Right kidney (tissue), 1 donor: ENCODE results near the gene NHP2.

Experiments
- DNase-seq: peaks from one replicate; pipeline ENCODE4 v3.0.0-alpha.2; 2016

The NHP2 gene

DNA sequence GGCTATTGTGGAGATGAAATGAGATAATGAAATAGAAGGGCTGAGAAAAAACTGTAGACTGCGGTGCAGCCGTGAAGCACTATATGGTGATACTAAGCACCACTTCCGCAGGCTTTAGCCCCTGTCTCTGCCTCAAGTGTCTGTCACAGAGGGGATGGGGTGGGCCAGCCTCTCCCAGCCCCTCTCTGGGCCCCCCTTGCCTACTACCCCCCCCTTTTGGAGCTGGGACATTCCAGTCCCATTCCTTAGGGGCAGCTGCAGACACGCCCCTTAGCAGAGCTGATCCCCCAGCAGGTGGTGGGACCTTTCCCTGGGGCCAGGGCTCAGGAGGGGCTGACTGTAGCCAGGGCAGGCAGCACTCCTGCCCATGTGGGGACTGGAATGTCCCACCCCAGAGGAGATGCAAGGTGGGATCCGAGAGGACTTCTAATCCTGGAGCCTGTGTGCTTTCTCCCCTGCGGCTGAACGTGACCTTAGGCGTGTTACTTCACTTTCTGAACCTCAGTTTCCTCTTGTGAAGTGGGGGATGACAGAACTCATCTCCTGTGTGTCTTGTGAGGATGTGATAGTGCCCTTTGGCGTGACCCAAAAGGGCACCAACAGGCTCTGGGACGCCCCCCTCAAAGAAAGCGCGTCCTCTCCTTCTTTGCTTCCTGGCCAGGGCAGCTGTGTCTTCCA is 38.4 kb downstream of the NHP2 start:
- DNase-seq, result no peak

DNA sequence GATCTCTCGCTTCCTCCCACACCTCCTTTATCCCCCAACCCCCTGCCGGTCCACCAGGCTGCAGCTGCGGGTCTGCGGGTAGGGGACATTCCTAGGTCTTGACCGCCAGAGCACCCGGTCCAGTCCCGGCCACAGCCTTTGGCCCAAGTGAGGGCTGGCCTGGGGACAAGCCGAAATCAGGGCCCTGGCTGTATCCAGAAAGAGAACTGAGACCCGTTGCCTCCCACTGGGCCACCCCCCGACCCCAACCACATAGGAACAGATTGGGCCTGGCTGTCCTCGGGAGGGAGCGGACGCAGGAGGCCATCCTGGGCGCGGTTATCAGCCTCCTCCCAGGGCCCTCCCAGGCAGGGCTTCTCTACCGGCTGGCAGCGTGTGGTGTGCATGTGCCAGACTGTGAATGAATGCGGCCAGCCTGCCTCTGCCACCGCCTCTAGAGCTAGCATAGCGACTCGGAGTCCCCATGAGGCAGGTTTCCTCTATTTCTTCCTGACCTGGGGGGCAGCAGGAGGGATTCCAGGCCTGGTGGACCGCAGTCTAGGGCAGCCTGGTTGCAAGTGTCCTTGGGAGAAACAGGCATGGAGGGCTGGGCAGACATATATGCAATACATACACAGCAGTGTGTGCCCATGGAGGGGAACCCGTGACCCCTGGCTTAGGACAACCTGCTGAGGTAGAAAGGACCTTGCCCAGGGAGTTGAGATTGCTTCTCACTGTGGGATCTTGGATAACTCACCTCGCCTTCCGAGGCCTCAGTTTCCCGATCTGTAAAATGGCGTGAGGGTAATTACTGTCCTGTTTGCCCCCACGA is 39.2 kb downstream of the NHP2 start:
- peak; percentile 55 for DNase-seq

DNA sequence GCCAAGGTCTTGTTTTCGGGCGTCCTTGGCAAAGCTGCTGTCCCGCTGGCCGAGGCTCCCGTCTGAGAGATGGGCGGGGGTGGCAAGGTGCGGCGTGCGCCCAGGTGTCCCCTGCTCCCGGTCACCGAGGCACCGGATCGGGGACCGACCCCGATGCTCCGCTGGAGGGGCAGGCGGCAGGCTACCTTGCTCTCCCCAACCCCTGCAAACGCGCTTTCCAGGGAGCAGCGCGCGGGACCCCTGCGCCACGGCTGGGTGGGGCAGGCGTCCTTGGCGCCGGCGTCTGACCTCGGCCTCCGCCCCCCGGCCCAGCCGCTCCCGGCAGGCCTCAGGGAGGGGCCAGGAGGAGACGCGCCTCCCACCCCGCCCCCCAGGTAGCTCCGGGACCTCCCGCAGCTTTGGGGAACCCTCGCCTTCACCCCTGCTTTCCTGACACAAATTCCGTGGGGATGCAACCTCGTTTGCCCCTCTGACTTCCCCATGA is 39.8 kb downstream of the NHP2 start:
- no peak for DNase-seq

DNA sequence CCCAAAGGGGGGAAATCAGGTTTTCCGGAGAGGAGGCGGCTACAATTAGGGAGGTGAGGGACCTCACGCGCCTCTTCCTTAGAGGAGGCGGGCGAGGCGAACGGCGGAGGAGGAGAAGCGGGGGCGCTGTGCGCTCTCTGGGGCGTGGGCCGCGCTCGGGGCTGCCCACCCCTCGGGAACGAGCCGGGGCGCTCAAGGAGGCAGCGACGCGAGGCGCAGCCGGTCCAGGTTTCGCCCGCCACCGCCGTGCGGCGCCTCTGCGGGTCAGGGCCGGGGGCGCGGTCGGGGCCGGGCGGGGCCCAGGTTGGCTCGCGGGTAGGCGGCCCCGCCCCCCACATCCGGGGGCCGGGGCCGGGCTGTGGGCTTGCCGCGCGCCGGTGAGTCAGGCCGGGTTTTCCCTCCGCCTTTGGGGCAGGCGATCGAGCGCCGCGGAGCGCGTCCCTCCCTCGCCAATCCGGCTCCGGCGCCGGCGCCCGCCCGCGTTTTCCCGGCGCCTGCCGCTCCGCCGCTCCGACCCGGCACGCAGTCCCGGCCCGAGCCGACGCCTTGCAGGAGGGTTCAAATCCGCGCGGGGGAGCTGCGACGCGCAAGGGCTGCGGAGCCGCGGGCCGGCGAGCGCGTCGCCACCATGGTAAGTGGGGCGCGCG is 40.4 kb downstream of the NHP2 start, which contains the start of gene N4BP3:
N4BP3 (plus strand) TSS at position 392 of the 647 bp plus-strand sequence. CDS start 6,052 bp downstream, outside the sequence.
- DNase-seq, result peak; percentile 64

DNA sequence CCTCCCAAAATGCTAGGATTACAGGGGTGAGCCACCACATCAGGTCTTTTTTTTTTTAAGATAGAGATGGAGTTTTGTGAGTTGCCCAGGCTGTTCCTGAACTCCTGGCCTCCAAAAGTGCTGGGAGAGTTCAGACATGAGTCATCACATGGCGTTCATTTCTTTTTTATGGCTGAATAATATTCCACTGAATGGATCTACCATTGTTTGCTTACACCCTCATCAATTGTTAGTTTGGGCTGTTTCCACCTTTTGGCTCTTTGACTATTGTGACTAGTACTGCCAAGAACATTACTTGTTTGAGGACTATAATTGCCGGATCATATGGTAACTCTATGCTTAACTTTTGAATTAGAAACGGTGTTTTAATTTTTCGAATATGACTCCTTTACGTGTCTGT is 41.1 kb downstream of the NHP2 start:
- DNase-seq, result no peak

DNA sequence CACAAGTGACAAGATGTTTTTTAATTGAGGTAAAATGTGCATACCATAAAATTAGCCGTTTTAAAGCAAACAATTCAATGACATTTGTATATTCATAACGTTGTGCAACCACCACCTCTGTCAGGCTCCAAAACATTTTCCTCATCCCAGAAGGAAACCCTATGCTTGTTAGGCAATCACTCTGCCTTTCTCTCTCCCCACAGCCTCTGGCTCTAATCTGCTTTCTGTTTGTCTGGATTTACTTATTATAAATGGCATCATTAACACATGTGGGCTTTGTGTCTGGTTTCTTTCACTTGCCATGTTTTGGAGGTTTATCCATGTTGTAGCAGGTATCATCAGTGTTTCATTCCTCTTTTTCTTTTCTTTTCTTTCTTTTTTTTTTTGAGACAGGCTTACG is 41.8 kb downstream of the NHP2 start:
- no peak for DNase-seq

DNA sequence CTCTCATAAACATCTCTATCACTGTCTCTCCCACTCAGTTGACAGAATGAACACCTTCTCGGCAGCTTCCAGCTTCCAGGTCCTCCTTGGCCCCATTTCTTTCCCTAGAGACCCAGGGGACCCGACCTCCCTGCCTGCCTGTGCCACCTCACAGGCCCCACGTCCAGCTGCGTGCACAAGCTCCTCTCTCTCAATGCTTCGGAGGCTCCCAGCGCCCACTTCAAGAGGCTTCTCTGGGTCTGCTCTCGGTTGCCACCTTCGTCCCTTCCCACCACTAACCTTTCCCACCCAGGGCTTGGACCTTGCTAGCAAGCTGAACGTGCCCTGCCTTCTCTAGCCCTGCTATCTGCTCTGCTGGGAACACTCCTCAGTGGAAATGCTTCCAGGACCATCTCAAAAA is 43.2 kb downstream of the NHP2 start:
- no peak for DNase-seq

DNA sequence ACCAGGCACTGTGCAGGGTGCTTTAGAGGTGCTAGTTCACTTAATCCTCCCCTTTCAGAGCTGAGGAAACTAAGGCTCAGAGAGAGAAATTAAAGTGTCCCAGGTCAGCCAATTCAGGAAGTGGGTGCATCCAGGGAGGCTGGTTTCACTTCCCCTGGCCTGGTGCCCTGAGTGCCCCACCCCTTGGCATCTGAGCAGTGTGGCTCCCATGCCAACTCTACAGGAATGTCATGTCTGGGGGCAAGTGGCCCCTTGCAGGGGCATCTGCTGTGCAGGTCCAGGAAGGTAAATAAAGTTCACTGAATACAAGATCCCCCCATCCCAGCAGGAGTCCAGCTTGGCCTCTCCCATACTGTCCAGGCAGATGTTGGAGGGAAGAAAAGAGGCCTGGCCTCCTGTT is 44.7 kb downstream of the NHP2 start:
- DNase-seq, result no peak

DNA sequence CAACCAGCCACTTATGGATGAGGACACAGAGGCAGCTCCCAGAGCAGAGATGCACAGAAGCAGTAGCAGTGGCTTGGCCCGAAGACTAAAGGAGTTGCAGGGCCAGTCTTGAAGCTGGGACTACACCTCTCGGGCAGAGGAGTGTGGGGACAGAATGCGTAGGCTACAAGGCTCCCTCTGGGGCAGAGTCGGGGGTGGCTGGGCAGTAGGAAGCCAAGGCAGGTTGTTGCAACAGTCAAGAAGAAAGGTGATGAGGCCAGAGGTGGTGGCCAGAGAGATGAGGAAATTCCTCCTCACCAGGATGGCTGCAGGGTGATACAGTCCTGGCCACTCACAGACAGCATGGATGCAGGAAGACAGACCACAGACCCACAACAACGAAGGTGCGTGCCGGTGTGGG is 45.2 kb downstream of the NHP2 start:
- no peak for DNase-seq

DNA sequence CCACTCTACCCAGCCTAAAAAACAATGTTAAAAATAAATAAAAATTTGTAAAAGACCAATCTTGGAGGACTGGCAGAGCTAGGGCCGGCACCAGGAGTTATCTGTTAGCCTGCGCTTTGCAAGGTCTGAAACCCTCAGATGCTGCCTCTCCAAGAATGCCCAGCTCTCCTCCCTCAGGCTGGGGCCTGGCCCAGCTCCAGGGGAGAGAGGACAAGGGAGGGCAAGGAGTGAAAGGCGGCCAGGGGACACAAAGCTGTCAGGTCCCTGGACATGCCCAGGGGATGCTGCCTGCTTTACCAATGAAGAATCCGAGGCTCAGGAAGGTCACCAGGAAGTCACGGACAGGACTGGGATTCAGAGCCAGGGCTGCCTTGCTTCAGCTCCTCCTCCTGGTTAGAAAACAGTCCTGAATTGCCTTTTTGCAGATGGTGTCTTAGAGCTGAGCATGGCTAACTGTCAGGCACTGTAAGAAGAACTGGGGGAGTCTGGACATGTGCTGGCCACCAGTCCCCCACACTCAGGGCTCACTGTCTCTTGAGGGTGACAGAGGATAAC is 45.9 kb downstream of the NHP2 start:
- no peak for DNase-seq

DNA sequence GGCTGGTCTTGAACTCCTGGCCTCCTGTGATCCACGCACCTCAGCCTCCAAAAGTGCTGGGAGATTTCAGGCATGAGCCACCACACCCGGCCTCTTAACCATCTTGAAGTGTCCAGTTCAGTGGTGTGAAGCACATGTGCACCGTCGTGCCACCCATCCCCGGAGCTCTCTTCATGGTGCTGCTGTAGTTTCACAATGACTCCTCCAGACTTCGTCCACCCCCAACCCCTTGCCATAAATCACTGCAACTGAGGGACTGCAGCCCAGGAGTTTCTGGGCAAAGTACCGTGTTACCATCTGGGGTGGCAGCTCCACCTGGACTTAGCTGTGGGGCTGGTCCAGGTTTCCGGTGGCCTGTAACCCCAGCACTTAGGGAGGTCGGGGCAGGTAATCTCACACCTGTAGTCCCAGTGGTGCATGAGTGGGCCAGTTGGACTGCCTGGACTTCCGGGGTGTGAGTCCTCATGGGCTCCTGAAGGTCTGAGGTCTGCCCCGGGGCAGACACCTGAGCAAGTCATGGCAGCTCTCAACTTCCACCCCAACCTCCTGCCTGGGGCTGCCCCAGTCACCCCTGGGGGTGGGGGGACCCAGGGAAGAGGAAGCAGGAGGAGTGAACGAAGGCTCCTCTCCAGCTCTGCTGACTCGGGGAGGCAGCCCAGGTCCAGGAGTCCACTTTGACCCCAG is 47.0 kb downstream of the NHP2 start:
- no peak for DNase-seq

DNA sequence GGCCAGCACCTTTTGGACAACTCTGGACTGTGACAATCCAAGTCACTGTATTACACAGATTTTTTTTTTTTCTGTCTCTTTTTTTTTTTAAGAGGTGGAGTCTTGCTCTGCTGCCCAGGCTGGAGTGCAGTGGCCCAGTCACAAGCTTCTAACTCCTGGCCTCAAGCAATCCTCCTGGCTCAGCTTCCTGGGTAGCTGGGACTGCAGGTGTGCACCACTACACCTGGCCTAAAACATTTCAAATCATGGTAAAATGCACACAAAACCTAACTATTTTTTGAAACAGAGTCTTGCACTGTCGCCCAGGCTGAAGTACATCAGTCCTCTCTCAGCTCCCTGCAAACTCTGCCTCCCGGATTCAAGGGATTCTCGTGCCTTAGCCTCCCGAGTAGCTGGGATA is 47.6 kb downstream of the NHP2 start:
- no peak for DNase-seq

DNA sequence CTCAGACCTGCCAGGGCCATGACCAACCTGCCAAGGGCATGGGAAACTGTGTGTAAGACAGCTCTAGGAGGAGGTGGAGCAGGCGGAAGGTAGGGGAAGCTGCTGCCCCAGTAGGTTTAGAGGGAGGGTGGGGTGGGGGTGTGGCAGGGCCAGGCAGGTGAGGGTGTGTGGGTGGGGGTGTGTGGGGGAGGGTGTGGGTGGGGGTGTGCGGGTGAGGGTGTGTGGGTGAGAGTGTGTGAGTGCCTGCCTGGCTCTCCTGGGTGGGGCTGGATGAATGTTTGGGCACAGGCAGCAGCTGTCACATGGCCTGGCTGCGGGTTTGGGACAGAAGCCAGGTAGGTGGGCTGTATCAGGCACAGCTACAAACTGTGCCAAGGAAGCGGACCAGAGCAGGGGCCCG is 49.2 kb downstream of the NHP2 start:
- DNase-seq, result no peak

DNA sequence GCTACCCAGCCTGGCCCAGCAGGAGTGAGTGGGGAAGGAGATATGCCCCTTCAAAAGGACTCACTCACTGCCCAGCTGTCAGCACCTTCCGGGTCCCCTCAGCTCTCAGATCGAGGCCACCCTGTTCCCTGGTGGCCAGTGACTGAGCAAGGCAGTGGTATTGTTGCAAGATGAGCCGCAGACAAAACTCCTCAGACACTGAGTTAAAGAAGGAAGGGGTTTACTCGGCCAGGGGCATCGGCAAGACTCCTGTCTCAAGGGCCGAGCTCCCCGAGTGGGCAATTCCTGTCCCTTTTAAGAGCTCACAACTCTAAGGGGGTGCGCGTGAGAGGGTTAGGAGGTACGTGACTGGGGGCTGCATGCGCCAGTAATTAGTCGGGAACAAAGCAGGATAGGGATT is 50.1 kb downstream of the NHP2 start:
- no peak for DNase-seq
